T-helper 1 cell treated with Interleukin-12 subunit alpha and Interleukin-12 subunit beta and Interleukin-4 antibody, amounts not matched to agents 30 μg/mL and 1 μg/mL, for 36 hours (primary cell): ENCODE data around the gene LCMT1.
"Not testable (repeated sequence)": the region's sequence is repeated elsewhere in the genome, so short reads cannot be mapped to it uniquely, and the experiment has no call there.

Experiments used
- H3K27ac Mint-ChIP-seq: one replicate; pipeline ENCODE4 v1.8.0; 2021; ENCODE audit warnings: mild to moderate bottlenecking, mixed read lengths
- H3K27me3 Mint-ChIP-seq: one replicate; pipeline ENCODE4 v1.8.0; 2021; ENCODE audit warnings: low read depth, mixed read lengths
- H3K36me3 Mint-ChIP-seq: one replicate; pipeline ENCODE4 v1.8.0; 2021; ENCODE audit warnings: low read depth, mixed read lengths
- H3K4me1 Mint-ChIP-seq: one replicate; pipeline ENCODE4 v1.8.0; 2021; ENCODE audit warnings: low read depth, mixed read lengths
- H3K4me3 Mint-ChIP-seq: one replicate; pipeline ENCODE4 v1.8.0; 2021; ENCODE audit warnings: mild to moderate bottlenecking, moderate library complexity, mixed read lengths
- H3K9me3 Mint-ChIP-seq: one replicate; pipeline ENCODE4 v1.8.0; 2021; ENCODE audit warnings: mixed read lengths

Gene LCMT1

DNA sequence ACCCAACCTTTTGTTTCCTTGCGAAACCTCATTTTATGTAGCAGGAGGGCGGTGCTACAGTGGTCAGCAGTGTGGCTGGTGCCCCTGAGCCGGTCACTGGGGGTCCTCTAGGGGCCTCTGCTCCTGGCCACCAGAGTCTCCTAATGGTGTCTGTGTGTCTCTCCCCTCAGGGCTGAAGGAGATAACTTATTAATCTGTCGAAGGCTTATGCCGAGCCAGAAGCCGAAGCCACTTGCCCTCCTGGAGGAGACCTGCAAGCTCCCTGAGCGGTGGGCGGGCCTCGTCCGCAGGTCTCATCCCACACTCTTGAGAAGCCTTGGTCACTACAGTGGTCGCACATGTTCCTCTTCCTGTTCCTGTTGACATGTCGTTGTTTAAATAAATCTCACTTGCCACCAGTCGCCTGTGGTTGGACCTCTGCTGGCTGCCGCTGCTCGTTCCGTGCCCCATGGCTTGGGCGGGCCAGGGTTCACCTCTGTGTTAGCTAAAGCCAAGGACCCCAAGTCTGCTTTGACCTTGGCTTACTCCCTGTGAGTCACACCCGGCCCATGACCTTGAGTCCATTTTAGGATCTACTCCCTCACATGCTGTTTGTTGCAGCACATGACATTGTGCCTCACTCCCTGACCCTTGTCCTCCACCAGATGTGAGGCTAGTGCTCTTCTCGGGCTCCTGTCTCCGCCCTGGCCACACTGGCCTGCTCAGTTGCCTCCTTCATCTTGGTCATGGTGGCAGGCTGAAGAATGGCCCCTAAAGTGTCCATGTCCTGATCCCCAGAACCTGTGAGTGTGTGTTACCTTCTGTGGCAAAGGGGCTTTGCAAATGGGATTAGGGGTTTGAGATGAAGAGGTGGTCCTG, 66.5 kb downstream of the LCMT1 start:
- no peaks in the 10 kb centered on the region for H3K4me1 Mint-ChIP-seq
- peak overlapping the region; percentile 11 for H3K27ac Mint-ChIP-seq
- no peak overlapping the region for H3K4me3 Mint-ChIP-seq
- H3K36me3 Mint-ChIP-seq = peaks cover 9% of the 10 kb centered on the region
- no peaks in the 10 kb centered on the region for H3K27me3 Mint-ChIP-seq
- no peaks in the 10 kb centered on the region for H3K9me3 Mint-ChIP-seq

DNA sequence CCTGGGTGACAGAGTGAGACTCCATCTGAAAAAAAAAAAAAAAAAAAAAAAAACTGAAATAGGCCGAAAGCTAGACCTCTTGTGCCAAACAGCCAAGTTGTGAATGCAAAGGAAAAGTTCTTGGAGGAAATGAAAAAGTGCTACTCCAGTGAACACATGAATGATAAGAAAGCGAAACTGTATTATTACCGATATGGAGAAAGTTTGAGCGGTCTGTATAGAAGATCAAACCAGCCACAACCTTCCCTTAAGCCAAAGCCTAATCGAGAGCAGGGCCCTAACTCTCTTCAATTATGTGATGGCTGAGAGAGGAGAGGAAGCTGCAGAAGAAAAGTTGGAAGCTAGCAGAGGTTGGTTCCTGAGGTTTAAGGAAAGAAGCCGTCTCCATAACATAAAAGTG, 69.7 kb downstream of the LCMT1 start:
- not testable (repeated sequence) for H3K4me1 Mint-ChIP-seq, H3K4me3 Mint-ChIP-seq, H3K27me3 Mint-ChIP-seq, H3K27ac Mint-ChIP-seq, H3K9me3 Mint-ChIP-seq, H3K36me3 Mint-ChIP-seq

DNA sequence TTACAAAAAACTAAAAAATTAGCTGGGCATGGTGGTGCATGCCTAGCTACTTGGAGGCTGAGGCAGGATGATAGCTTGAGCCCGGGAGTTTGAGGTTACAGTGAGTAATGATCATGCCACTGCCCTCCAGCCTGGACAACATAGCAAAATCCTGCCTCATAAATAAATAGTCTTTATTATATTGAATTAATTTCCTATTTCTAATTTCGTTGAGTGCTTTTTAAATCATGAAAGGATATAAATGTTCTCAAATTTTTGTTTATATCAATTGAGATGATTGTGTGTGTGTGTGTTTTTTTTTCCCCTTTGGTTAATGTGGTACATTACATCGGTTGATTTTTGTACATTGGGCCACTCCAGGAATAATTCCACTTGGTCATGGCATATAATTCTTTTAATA, 73.2 kb downstream of the LCMT1 start:
- Mint-ChIP-seq H3K4me1 (no peaks in the 10 kb centered on the region), H3K27me3 (no peaks in the 10 kb centered on the region), H3K4me3 (no peak overlapping the region), H3K9me3 (no peaks in the 10 kb centered on the region), H3K36me3 (no peaks in the 10 kb centered on the region), H3K27ac (no peak overlapping the region)

DNA sequence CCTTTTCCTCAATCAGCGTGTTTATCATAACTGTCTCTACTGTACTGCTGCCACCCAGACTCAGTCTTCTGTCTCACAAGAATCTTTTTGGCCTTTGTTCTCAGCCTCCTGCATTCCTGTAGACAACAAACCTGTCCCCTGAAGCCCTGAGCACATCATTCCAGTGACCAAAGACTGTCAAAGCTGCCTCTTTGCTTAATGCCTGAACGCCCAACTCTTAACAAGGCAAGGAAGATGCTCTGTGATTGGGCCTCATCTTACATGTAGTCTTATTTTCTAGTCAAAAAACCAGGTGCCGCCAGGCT, 75.9 kb downstream of the LCMT1 start:
- H3K4me1 Mint-ChIP-seq = no peaks in the 10 kb centered on the region
- H3K27ac Mint-ChIP-seq = no peak overlapping the region
- H3K4me3 Mint-ChIP-seq = no peak overlapping the region

DNA sequence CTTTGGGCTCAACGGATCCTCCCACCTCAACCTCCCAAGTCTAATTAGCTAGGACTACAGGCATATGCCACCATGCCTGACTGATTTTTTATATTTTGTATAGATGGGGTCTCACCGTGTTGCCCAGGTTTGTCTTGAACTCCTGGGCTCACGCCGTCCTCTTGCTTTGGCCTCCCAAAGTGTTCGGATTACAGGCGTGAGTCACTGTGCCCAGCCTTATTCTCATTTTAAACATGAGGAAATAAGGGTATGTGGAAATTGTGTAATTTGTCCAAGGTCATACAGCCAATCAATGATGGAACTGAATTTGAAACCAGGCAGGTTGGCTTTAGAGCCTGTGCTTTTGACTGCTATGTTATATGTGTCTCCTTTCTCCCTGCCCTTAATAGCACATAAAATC, 77.8 kb downstream of the LCMT1 start:
- no peaks in the 10 kb centered on the region for H3K9me3 Mint-ChIP-seq
- no peaks in the 10 kb centered on the region for H3K36me3 Mint-ChIP-seq

More for the DNA sequence above, 75.9 kb downstream of the LCMT1 start:
- no peaks in the 10 kb centered on the region for H3K36me3 Mint-ChIP-seq
- H3K9me3 Mint-ChIP-seq = no peaks in the 10 kb centered on the region
- no peaks in the 10 kb centered on the region for H3K27me3 Mint-ChIP-seq

DNA sequence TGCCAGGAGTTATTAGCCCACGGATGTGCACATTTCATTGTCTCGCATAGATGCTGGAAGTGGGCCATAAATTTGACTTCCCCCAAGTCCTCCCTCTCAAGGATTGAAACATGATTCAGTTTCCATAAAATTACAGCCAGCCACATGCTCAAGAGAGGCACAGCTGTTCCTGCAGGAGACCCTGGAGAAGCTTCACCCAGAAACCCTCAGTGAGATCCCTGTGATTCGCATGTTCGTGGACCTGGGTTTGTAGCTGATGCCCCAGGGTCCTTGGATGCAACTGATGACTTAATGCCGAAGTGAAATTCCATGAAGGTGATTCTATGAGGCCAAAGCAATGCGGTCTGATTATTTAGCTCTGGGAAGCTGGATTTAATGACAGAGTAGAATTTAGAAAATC, 80.6 kb downstream of the LCMT1 start:
- Mint-ChIP-seq H3K36me3 (no peaks in the 10 kb centered on the region), H3K9me3 (no peaks in the 10 kb centered on the region), H3K4me1 (no peaks in the 10 kb centered on the region), H3K27me3 (no peaks in the 10 kb centered on the region), H3K27ac (no peak overlapping the region), H3K4me3 (no peak overlapping the region)

More for the DNA sequence above, 77.8 kb downstream of the LCMT1 start:
- H3K27ac Mint-ChIP-seq = no peak overlapping the region
- no peaks in the 10 kb centered on the region for H3K27me3 Mint-ChIP-seq
- no peaks in the 10 kb centered on the region for H3K4me1 Mint-ChIP-seq
- no peak overlapping the region for H3K4me3 Mint-ChIP-seq

DNA sequence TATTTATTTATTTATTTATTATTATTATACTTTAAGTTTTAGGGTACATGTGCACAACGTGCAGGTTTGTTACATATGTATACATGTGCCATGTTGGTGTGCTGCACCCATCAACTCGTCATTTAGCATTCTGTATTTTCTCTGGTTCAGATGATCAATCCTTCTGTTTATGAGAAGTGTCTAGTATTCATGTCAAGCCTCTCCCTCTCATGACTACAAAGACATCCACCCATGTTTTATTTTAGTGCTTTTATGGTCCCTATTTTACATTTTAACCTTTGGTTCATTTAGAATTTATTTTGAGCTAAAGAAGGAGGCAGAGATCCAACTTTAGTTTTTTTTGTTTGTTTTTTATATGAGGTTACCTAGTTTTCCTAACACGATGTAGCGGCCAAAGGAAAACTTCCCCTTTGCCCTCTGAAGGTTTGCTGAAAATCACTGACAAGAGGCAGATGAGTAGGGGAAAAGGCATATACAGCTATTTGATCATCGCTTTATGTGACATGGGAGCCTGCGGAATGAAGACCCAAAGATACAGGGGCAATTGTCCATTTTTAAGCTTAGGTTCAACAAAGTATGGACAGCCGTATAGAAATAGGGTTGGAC, 82.8 kb downstream of the LCMT1 start:
- H3K27ac Mint-ChIP-seq = no peak overlapping the region

DNA sequence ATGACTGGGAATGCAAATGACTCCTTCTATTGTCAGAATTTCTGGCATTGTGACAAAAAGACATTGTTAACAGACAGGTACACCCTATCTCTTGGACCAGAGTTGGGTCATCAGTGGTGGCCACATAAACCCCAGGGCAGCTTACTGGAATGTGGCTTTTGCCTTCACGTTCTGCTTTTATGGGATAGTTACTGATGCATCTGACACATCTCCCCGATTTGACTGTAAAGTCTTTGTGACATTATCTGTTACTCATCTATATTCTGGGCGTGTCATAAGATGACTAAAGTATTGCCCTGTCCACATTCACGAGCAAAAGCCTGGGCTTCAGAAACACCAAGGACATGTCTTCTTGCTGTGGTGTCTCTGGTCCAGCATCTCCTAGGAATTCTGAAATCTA, 86.5 kb downstream of the LCMT1 start:
- no peaks in the 10 kb centered on the region for H3K9me3 Mint-ChIP-seq
- no peak overlapping the region for H3K4me3 Mint-ChIP-seq
- H3K4me1 Mint-ChIP-seq = no peaks in the 10 kb centered on the region
- H3K27ac Mint-ChIP-seq = no peak overlapping the region
- H3K27me3 Mint-ChIP-seq = no peaks in the 10 kb centered on the region
- H3K36me3 Mint-ChIP-seq = no peaks in the 10 kb centered on the region

More for the DNA sequence above, 82.8 kb downstream of the LCMT1 start:
- Mint-ChIP-seq H3K4me3 (no peak overlapping the region), H3K9me3 (no peaks in the 10 kb centered on the region), H3K4me1 (no peaks in the 10 kb centered on the region), H3K27me3 (no peaks in the 10 kb centered on the region), H3K36me3 (no peaks in the 10 kb centered on the region)

DNA sequence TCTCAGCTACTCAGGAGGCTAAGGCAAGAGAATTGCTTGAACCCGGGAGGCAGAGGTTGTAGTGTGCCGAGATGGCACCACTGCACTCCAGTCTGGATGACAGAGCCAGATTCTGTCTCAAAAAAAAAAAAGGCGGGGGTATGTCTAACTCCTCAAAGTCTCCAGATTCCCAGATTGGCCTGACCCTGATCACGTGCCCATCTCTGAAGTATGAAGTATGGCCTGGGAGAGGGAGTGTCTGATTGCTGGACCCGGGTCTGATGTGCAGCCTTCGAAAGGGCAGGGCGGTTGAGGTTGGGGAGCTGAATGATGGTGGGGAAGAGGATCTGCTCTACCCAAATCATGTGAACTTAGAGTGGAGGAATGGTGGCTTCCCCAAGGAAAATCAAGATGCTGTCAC, 87.9 kb downstream of the LCMT1 start:
- Mint-ChIP-seq H3K4me1 (no peaks in the 10 kb centered on the region), H3K9me3 (no peaks in the 10 kb centered on the region), H3K27ac (no peak overlapping the region)

DNA sequence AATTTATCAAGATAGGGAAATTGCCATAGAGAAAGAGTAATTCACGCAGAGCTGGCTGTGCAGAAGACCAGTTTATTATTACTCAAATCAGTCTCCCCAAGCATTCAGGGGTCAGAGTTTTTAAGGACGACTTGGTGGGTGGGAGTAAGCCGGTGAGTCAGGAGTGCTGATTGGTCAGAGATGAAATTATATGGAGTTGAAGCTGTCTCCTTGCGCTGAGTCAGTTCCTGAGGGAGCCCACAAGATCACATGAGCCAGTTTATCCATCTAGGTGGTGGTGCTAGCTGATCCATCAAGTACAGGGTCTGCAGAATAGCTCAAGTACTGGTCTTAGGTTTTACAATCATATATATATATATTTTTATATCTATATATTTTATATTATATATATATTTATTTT, 99.2 kb downstream of the LCMT1 start:
- Mint-ChIP-seq H3K27me3 (no peaks in the 10 kb centered on the region), H3K4me1 (no peaks in the 10 kb centered on the region), H3K36me3 (no peaks in the 10 kb centered on the region), H3K4me3 (no peak overlapping the region), H3K9me3 (no peaks in the 10 kb centered on the region), H3K27ac (no peak overlapping the region)

More for the DNA sequence above, 87.9 kb downstream of the LCMT1 start:
- Mint-ChIP-seq H3K4me3 (no peak overlapping the region), H3K36me3 (no peaks in the 10 kb centered on the region), H3K27me3 (no peaks in the 10 kb centered on the region)

DNA sequence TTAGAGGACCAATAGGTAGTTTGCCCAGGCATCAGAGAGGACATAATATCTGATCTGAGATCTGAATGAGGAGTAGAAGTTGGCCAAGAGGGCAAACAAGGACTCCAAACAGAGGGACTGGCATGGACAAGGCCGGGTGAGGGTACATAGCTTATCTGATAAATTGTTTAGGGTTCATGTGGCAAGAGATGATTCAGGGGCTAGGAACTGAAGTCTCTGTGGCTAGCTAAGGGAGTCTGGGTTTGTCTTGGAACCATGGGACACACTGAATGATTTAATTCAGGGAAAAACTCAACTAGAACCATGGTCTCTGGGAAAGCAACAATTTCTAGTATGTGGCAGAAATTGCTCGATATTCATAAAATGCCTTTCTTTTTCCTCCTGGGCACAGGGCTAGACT, 101.1 kb downstream of the LCMT1 start:
- no peaks in the 10 kb centered on the region for H3K9me3 Mint-ChIP-seq
- H3K4me3 Mint-ChIP-seq = no peak overlapping the region
- no peak overlapping the region for H3K27ac Mint-ChIP-seq
- no peaks in the 10 kb centered on the region for H3K4me1 Mint-ChIP-seq
- no peaks in the 10 kb centered on the region for H3K27me3 Mint-ChIP-seq
- H3K36me3 Mint-ChIP-seq = no peaks in the 10 kb centered on the region

DNA sequence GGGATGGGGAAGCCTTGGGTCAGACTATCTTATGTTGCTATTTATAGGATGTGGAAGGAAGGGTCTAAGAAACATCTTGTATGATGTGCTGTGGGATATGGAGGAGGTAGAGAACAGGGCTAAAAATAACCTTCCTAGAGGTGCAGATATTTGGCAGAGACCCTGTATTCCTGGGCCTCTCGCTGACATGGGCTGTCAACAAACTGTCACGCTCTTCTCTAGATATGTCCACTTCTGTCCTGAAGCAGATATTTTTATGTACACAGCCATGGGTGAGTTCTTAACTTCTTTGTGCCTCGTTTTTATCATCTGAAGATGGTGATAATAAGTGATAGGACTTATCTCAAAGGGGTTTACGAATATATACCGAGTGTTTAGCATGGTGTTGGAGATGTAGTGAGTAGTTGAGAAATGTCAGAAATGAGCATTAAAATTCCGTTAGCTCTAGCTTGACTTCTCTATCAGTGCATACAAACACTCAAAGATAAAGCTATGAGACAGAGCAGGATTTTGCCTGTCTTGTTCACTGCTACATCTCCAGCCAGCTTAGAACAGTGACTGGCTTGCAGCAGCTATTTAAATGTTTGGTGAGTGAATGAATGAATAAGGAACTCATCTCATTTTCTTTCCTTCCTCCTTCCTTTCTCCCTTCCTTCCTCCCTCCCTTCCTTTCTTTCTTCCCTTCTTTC, 102.3 kb downstream of the LCMT1 start:
- Mint-ChIP-seq H3K4me3 (no peak overlapping the region), H3K27me3 (no peaks in the 10 kb centered on the region), H3K36me3 (no peaks in the 10 kb centered on the region), H3K4me1 (no peaks in the 10 kb centered on the region), H3K27ac (no peak overlapping the region), H3K9me3 (no peaks in the 10 kb centered on the region)

DNA sequence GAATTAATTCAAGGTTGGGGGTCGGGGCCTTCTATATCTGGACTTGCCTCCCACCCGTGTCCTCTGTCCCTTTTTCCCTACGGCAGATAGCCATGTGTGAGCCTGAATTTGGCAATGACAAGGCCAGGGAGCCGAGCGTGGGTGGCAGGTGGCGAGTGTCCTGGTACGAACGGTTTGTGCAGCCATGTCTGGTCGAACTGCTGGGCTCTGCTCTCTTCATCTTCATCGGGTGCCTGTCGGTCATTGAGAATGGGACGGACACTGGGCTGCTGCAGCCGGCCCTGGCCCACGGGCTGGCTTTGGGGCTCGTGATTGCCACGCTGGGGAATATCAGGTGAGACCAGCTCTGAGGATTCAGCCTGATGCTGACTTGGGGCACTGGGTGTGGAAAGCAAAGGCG, 105.6 kb downstream of the LCMT1 start:
- H3K4me3 Mint-ChIP-seq = no peak overlapping the region

DNA sequence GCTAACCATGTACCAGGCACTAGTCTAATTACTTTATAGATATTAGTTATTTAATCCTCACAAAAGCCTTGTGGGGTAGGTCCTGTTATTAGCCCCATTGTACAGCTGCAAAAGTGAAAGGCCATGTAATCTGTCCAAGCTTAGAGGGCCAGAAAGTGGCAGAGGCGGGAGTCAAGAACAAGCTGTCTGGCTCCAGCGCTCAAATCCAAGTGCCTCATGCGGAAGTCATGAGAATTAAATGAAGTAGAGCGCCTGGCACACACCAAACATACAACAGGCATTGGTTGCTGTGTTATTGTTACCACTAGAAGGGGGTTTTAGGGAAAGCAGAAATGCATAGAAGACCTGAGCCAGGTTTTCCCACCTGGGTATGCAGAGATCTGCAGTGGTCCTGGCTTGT, 106.4 kb downstream of the LCMT1 start:
- no peaks in the 10 kb centered on the region for H3K9me3 Mint-ChIP-seq
- H3K4me3 Mint-ChIP-seq = no peak overlapping the region
- H3K27ac Mint-ChIP-seq = no peak overlapping the region
- no peaks in the 10 kb centered on the region for H3K4me1 Mint-ChIP-seq
- no peaks in the 10 kb centered on the region for H3K36me3 Mint-ChIP-seq
- H3K27me3 Mint-ChIP-seq = no peaks in the 10 kb centered on the region

More for the DNA sequence above, 105.6 kb downstream of the LCMT1 start:
- no peaks in the 10 kb centered on the region for H3K9me3 Mint-ChIP-seq
- H3K36me3 Mint-ChIP-seq = no peaks in the 10 kb centered on the region
- no peaks in the 10 kb centered on the region for H3K4me1 Mint-ChIP-seq
- H3K27ac Mint-ChIP-seq = no peak overlapping the region
- H3K27me3 Mint-ChIP-seq = no peaks in the 10 kb centered on the region
